Psoas muscle (tissue), 8 donors: ENCODE measurements around the gene GORASP1. TPM values are rescaled to one million over a fixed set of nuclear protein-coding genes. Genes with fewer than 3 reads are reported as not detected.

ENCODE experiments used
- ATAC-seq, 4 donors: fragments of 200-7000 bp; cut with Tn5 transposase; one replicate each; pipeline ENCODE4 v1.9.1; 2020; ENCODE audit warnings: moderate library complexity in 3 of 4, mild to moderate bottlenecking in 2 of 4
- DNase-seq, 2 donors: peaks; one replicate each; pipeline ENCODE4 v3.0.0-alpha.2; 2020
- H3K27ac ChIP-seq: fragments of 200-600 bp; one replicate; pipeline ENCODE4 v1.8.0; 2022
- H3K27me3 ChIP-seq, 3 donors: fragments of 200-600 bp in 1 of 3; one replicate each; pipeline versions ENCODE4 v1.6.1 to v1.8.0; 2013 to 2022; ENCODE audit warnings: low read length in 2 of 3, mild to moderate bottlenecking in 2 of 3, moderate library complexity in 1 of 3; ENCODE audit not compliant: insufficient read depth in 3 of 3
- H3K36me3 ChIP-seq, 2 donors: fragments of 200-600 bp in 1 of 2; one replicate each; pipeline versions ENCODE4 v1.6.1 to v1.8.0; 2013 to 2022; ENCODE audit warnings: low read depth in 1 of 2, mild to moderate bottlenecking in 1 of 2, moderate library complexity in 1 of 2; ENCODE audit not compliant: insufficient read depth in 1 of 2
- H3K4me1 ChIP-seq: fragments of 200-600 bp; one replicate; pipeline ENCODE4 v1.8.0; 2022
- H3K4me3 ChIP-seq: fragments of 200-600 bp; one replicate; pipeline ENCODE4 v1.8.0; 2022; ENCODE audit warnings: mild to moderate bottlenecking
- H3K9me3 ChIP-seq: fragments of 200-600 bp; one replicate; pipeline ENCODE4 v1.8.0; 2022
- CTCF ChIP-seq: fragments of 200-600 bp; IDR thresholded peaks from one replicate; pipeline ENCODE4 v1.8.0; 2022; ENCODE audit warnings: antibody characterized with exemption
- WGBS, 3 donors: extraction: QIAGEN DNeasy Blood & Tissue Kit; methylation state at CpG; one replicate each; pipeline versions ENCODE4 v1.1.6 to v1.1.7; 2013; 5-methylcytosine and 5-hydroxymethylcytosine counted together
- intact Hi-C, 2 donors: fragments of 100-400 bp; cut with DNase I; formaldehyde crosslinking; loops; one replicate each; pipeline versions ENCODE4 v1.11.0 to v1.14.2; 2022
- polyA plus RNA-seq, 3 donors: library from polyadenylated mRNA; stranded (reverse); fragments of 200-250 nt; gene quantifications; one replicate each; pipeline ENCODE4 v1.2.3, GENCODE V29; 2013
- total RNA-seq, 4 donors: library from RNA; stranded (reverse); fragmentation: NEBNext Ultra II Directional in 2 of 4; extraction: Animal tissue kit (Norgen Biotek cat#: 25700) in 2 of 4; gene quantifications; one replicate each; pipeline versions ENCODE4 v1.2.1 to v1.2.4, GENCODE V29; 2021 to 2023
- donor health status: healthy with polysubstance abuse.
- donor health status: DM: no; HTN: no; CAD: no; lungs with moderate emphysema.
- donor health status: Bipolar disorder and iron deficiency.
- donor health status: healthy.
- donor health status: DM: yes; HTN: yes; CAD: no.
- donor health status: DM: no; HTN: no; CAD: no.
- donor health status: DM: no; HTN: no; CAD: no.
- donor health status: DM: yes; HTN: yes; CAD: no.

The GORASP1 gene
- total and polyA plus RNA-seq, 7 donors, result 27.3 to 46.7 (median 37.3) TPM

- DNase-seq (no peak), ATAC-seq (no peak)
- no peak for TF ChIP-seq CTCF
- H3K4me1 ChIP-seq, result peaks cover 73% of the 10 kb centered on the region
- no peaks in the 10 kb centered on the region for H3K9me3 ChIP-seq
- peak overlapping the region; percentile 99 for H3K27ac ChIP-seq
- peaks cover 8 to 54% of the 10 kb centered on the region in 2 donors for H3K36me3 ChIP-seq
- intact Hi-C loops, result loop anchor here in 1 of 2 donors (5.0 kb wide), 1 partner anchor 39 kb away; the partner anchor contains the start of genes GORASP1 and TTC21A
- WGBS, 3 donors, result 53 to 58% (median 54%) methylated on average over 11 of the region's 11 CpGs
- H3K4me3 ChIP-seq, result no peak overlapping the region
- no peaks in the 10 kb centered on the region for H3K27me3 ChIP-seq
These were observed 38.7 kb upstream of the GORASP1 start for GRCh38 chr3:39146083-39146501.

GRCh38 chr3:39144748-39145380 is 37.4 kb upstream of the GORASP1 start:
- DNase-seq (no peak), ATAC-seq (no peak)
- Histone ChIP-seq H3K27me3 (no peaks in the 10 kb centered on the region), H3K4me1 (peaks cover 68% of the 10 kb centered on the region), H3K36me3 (peaks cover 8 to 66% of the 10 kb centered on the region in 2 donors), H3K27ac (no peak overlapping the region), H3K4me3 (no peak overlapping the region), H3K9me3 (no peaks in the 10 kb centered on the region)
- no peak for TF ChIP-seq CTCF
- WGBS, 3 donors, result 92 to 97% (median 94%) methylated on average over 23 of the region's 23 CpGs
- intact Hi-C loops, result loop anchor here (5.0 kb wide), 1 partner anchor 38 kb away; the partner anchor contains the start of genes GORASP1 (in 2 of the 2) and TTC21A (in 2 of the 2)

- Histone ChIP-seq H3K27ac (peak overlapping the region; percentile 77), H3K36me3 (peaks cover 8 to 66% of the 10 kb centered on the region in 2 donors), H3K9me3 (no peaks in the 10 kb centered on the region), H3K27me3 (no peaks in the 10 kb centered on the region), H3K4me1 (peaks cover 61% of the 10 kb centered on the region), H3K4me3 (no peak overlapping the region)
- 67 to 72% (median 71%) methylated on average over 20 of the region's 20 CpGs for WGBS, 3 donors
- TF ChIP-seq CTCF, result no peak
- peak in 1 of 2 donors; percentile 56 for DNase-seq
- intact Hi-C loops, result loop anchor here in 1 of 2 donors (5.0 kb wide), 1 partner anchor 37 kb away; the partner anchor contains the start of genes GORASP1 and TTC21A
- ATAC-seq, result no peak
These were observed 36.8 kb upstream of the GORASP1 start for GRCh38 chr3:39144095-39144747.

GRCh38 chr3:39143051-39143885 is 35.8 kb upstream of the GORASP1 start:
- WGBS, 3 donors, result 33 to 48% (median 38%) methylated on average over 14 of the region's 14 CpGs
- Histone ChIP-seq H3K4me1 (peaks cover 54% of the 10 kb centered on the region), H3K9me3 (no peaks in the 10 kb centered on the region), H3K4me3 (no peak overlapping the region), H3K27ac (peak overlapping the region; percentile 77), H3K36me3 (peaks cover 8 to 66% of the 10 kb centered on the region in 2 donors), H3K27me3 (no peaks in the 10 kb centered on the region)
- intact Hi-C loops, result loop anchor here in 1 of 2 donors (5.0 kb wide), 1 partner anchor 36 kb away; the partner anchor contains the start of genes GORASP1 and TTC21A
- peak; percentile 54 to 78 for DNase-seq
- TF ChIP-seq CTCF, result no peak
- peak; percentile 39 to 58 (median 46) for ATAC-seq
